Measurements from ENCODE around the gene ACADL.
A peak's percentile ranks its signal among the peaks of the same experiment; 100 is the strongest.
"Not testable (repeated sequence)": the region's sequence is repeated elsewhere in the genome, so short reads cannot be mapped to it uniquely, and the experiment has no call there.

ACADL gene

GRCh38 chr2:210195101-210195852 is 30.0 kb downstream of the ACADL start:
- H3K4me3 ChIP-seq (ENCODE audit: low read depth, low read length), result no peak overlapping the region
- peak; percentile 53 for DNase-seq (ENCODE audit: low read depth)
- TF ChIP-seq, protein P1, sequence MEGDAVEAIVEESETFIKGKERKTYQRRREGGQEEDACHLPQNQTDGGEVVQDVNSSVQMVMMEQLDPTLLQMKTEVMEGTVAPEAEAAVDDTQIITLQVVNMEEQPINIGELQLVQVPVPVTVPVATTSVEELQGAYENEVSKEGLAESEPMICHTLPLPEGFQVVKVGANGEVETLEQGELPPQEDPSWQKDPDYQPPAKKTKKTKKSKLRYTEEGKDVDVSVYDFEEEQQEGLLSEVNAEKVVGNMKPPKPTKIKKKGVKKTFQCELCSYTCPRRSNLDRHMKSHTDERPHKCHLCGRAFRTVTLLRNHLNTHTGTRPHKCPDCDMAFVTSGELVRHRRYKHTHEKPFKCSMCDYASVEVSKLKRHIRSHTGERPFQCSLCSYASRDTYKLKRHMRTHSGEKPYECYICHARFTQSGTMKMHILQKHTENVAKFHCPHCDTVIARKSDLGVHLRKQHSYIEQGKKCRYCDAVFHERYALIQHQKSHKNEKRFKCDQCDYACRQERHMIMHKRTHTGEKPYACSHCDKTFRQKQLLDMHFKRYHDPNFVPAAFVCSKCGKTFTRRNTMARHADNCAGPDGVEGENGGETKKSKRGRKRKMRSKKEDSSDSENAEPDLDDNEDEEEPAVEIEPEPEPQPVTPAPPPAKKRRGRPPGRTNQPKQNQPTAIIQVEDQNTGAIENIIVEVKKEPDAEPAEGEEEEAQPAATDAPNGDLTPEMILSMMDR (IDR thresholded peaks at IDR 0.05; ENCODE audit: insufficient read depth, low read depth, low read length, missing control alignments), result peak; percentile 51

DNA sequence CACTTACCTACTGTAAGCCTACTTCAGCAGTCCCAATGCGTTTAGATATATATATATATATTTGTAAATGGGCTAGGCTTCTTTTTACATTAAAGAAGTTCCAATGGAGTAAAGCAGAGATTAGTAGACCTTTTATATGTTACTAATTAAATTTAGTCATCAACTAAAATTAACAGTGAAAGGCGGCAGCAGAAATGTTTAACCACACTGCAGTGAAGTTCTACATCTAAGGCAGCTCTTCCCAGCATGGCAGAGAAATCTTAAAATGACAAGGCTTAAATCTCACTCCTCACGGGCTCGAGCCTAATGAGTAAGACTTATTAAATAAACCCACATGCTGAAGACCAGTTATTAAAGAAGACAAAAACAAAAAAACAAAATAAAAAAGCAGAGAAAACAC is 34.9 kb downstream of the ACADL start:
- TF ChIP-seq, protein P1 (IDR thresholded peaks at IDR 0.05; ENCODE audit: insufficient read depth, low read depth, low read length, missing control alignments), result no peak
- H3K4me3 ChIP-seq (ENCODE audit: low read depth, low read length), result no peak overlapping the region
- no peak for DNase-seq (ENCODE audit: low read depth)

GRCh38 chr2:210189452-210190138 is 35.7 kb downstream of the ACADL start:
- no peak overlapping the region for H3K4me3 ChIP-seq (ENCODE audit: low read depth, low read length)
- TF ChIP-seq, protein P1 (IDR thresholded peaks at IDR 0.05; ENCODE audit: insufficient read depth, low read depth, low read length, missing control alignments), result no peak
- no peak for DNase-seq (ENCODE audit: low read depth)

GRCh38 chr2:210188755-210189154 is 36.5 kb downstream of the ACADL start:
- H3K4me3 ChIP-seq (ENCODE audit: low read depth, low read length), result no peak overlapping the region
- no peak for DNase-seq (ENCODE audit: low read depth)
- TF ChIP-seq, protein P1 (IDR thresholded peaks at IDR 0.05; ENCODE audit: insufficient read depth, low read depth, low read length, missing control alignments), result no peak

DNA sequence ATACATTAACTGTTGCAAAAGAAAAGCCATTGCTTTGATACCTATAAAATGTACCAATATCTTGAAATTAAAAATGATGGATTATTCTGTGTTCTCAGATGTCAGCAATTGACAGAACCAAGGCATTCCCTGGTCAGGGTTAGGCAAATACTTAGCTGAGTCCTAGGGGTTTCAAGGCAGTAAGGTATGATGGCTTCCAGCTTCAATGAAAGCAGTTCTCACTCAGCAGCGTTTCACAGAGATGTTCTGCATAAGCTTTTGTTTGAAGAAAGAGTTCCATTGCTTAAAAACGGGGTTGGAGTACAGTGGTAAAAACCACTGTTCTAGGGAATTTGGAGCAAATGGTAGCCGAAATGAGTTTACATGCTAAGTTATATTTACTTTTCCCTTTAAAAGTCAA is 37.1 kb downstream of the ACADL start:
- TF ChIP-seq, protein P1 (IDR thresholded peaks at IDR 0.05; ENCODE audit: insufficient read depth, low read depth, low read length, missing control alignments), result no peak
- no peak for DNase-seq (ENCODE audit: low read depth)
- H3K4me3 ChIP-seq (ENCODE audit: low read depth, low read length), result no peak overlapping the region

DNA sequence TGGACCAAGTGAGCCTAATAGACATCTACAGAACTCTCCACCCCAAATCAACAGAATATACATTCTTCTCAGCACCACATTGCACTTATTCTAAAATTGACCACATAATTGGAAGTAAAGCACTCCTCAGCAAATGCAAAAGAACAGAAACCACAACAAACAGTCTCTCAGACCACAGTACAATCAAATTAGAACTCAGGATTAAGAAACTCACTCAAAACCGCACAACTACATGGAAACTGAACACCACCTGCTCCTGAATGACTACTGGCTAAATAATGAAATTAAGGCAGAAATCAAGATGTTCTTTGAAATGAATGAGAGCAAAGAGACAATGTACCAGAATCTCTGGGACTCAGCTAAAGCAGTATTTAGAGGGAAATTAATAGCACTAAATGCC is 41.3 kb downstream of the ACADL start:
- DNase-seq (ENCODE audit: low read depth); H3K4me3 ChIP-seq (ENCODE audit: low read depth, low read length): not testable (repeated sequence)

DNA sequence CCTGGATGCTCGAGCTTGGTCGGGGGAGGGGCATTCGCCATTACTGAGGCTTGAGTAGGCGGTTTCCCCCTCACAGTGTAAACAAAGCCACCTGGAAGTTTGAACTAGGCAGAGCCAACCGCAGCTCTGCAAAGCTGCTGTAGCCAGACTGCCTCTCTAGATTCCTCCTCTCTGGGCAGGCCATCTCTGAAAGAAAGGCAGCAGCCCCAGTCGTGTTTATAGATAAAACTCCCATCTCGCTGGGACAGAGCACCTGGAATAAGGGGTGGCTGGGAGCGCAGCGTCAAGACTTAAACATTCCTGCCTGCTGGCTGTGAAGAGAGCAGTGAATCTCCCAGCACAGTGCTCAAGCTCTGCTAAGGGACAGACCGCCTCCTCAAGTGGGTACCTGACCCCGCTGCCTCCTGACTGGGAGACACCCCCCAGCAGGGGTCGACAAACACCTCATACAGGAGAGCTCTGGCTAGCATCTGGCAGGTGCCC is 43.6 kb downstream of the ACADL start:
- H3K4me3 ChIP-seq (ENCODE audit: low read depth, low read length); DNase-seq (ENCODE audit: low read depth): not testable (repeated sequence)

DNA sequence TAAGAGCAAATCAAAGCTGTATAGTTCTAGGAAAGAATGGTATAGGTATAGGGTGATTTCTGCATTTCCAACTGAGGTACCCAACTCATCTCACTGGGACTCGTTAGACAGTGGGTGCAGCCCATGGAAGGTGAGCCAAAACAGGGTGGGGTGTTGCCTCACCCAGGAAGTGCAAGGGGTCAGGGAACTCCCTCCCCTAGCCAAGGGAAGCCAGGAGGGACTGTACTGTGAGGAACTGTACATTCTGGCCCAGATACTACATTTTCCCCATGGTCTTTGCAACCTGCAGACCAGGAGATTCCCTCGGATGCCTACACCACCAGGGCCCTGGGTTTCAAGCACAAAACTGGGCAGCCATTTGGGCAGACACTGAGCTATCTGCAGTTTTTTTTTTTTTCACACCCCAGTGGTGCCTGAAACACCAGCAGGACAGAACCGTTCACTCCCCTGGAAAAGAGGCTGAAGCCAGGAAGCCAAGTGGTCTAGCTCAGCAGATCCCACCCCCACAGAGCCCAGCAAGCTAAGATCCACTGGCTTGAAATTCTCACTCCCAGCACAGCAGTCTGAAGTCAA is 44.1 kb downstream of the ACADL start:
- DNase-seq (ENCODE audit: low read depth), result not testable (repeated sequence)

More for the DNA sequence above, 44.1 kb downstream of the ACADL start:
- not testable (repeated sequence) for H3K4me3 ChIP-seq (ENCODE audit: low read depth, low read length)

Data from GM12865 (cell line).